GM21515 (cell line): Measurements from ENCODE around the gene TEX12.
A peak's percentile ranks its signal among the peaks of the same experiment; 100 is the strongest.
"Not testable (repeated sequence)": the region's sequence is repeated elsewhere in the genome, so short reads cannot be mapped to it uniquely, and the experiment has no call there.

Source experiments
- ATAC-seq: cut with Tn5 transposase; IDR thresholded peaks from one replicate; pipeline ENCODE4 v1.9.1; 2021; ENCODE audit not compliant: unreplicated experiment

TEX12 gene

GRCh38 chr11:112163875-112164685 is 3.1 kb upstream of the TEX12 start, which contains the start of gene IL18:
Gene IL18, minus strand, starts transcription at chr11:112164094. Its CDS starts 9,041 bp downstream, at chr11:112155053.
- no peak for ATAC-seq

GRCh38 chr11:112165049-112165448 is 2.1 kb upstream of the TEX12 start:
- no peak for ATAC-seq

GRCh38 chr11:112166562-112166961 is 610 bp upstream of the TEX12 start:
- ATAC-seq = no peak

GRCh38 chr11:112172362-112172994 is 5.3 kb downstream of the TEX12 start:
- no peak for ATAC-seq

GRCh38 chr11:112173152-112173551 is 6.0 kb downstream of the TEX12 start:
- no peak for ATAC-seq

GRCh38 chr11:112174789-112175598 is 7.8 kb downstream of the TEX12 start, which contains the start of gene BCO2:
Gene BCO2, plus strand, starts transcription at chr11:112175512. Its CDS starts 90 bp downstream, at chr11:112175602.
- no peak for ATAC-seq

- ATAC-seq = no peak
Measured at GRCh38 chr11:112175599-112175952, 8.4 kb downstream of the TEX12 start.

- no peak for ATAC-seq
Measured at GRCh38 chr11:112176077-112176476, 8.9 kb downstream of the TEX12 start.

- ATAC-seq = no peak
Measured at GRCh38 chr11:112177589-112177988, 10.4 kb downstream of the TEX12 start.

- no peak for ATAC-seq
Measured at GRCh38 chr11:112178428-112178827, 11.3 kb downstream of the TEX12 start.

- ATAC-seq = no peak
Measured at GRCh38 chr11:112178936-112179335, 11.8 kb downstream of the TEX12 start.

- ATAC-seq = peak; percentile 59
Measured at GRCh38 chr11:112179601-112180000, 12.4 kb downstream of the TEX12 start.

GRCh38 chr11:112182867-112183266 is 15.7 kb downstream of the TEX12 start:
- ATAC-seq = no peak

- ATAC-seq = no peak
Measured at GRCh38 chr11:112185883-112186282, 18.7 kb downstream of the TEX12 start.

- ATAC-seq = no peak
Measured at GRCh38 chr11:112186304-112186703, 19.1 kb downstream of the TEX12 start.

GRCh38 chr11:112195113-112195512 is 27.9 kb downstream of the TEX12 start:
- not testable (repeated sequence) for ATAC-seq

GRCh38 chr11:112195951-112196351 is 28.8 kb downstream of the TEX12 start:
- no peak for ATAC-seq

- no peak for ATAC-seq
Measured at GRCh38 chr11:112196519-112197087, 29.4 kb downstream of the TEX12 start.

GRCh38 chr11:112199101-112199500 is 31.9 kb downstream of the TEX12 start:
- not testable (repeated sequence) for ATAC-seq

GRCh38 chr11:112200252-112200651 is 33.1 kb downstream of the TEX12 start:
- ATAC-seq = no peak

GRCh38 chr11:112206071-112206470 is 38.9 kb downstream of the TEX12 start:
- no peak for ATAC-seq
